HG03159 (cell line): Measurements from ENCODE around the gene DLGAP4.

Source experiments
- ATAC-seq: cut with Tn5 transposase; IDR thresholded peaks from one replicate; pipeline ENCODE4 v1.9.1; 2021; ENCODE audit warnings: mild to moderate bottlenecking, moderate library complexity; ENCODE audit not compliant: unreplicated experiment

The DLGAP4 gene

GRCh38 chr20:36306553-36307411 lies 643 bp downstream of the DLGAP4 start:
- ATAC-seq = no peak

DNA sequence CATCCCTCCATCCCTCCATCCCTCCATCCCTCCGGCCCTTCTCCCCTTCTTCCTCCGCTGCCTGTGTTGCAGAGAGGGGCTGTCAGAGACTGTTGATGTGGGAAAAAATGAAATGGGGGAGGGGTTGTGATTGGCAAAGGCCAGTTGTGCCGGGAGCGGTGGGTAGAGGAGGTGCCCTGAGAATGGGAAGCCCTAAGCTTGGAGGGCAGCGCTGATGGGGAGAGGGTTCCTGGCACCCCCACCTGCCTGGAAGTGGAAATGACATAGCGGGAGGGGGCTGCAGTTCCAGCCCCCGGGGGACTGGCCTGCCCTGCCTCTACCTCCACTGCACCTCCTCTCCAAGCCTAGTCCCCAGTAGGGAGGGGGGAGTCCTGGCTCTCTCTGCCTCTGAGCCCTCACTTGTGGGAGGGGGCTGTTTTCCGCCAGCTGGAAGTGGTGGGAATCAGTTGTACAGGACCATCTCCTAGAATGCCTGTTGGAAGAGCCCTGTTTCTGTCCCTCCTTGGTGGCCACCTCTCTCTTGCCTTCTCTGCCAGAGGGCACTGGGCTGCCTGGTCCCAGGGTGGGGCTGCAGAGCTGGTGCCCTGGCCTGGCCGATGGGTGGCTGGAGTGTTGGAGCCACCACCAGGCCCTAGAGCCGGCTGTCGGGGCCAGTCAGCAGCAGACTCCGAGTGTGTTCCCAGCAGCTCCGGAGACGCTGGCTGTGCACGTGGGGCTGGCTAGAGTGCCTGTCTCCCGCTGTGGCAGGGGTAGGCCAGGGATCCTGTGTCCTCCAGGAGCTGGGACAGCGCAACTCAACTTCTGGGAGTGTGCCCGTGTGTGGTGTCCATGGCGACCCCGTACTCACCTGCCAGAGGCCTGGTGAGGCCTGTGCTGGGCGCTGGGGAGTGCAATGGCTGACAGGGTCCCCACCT lies 1.5 kb downstream of the DLGAP4 start:
- no peak for ATAC-seq

DNA sequence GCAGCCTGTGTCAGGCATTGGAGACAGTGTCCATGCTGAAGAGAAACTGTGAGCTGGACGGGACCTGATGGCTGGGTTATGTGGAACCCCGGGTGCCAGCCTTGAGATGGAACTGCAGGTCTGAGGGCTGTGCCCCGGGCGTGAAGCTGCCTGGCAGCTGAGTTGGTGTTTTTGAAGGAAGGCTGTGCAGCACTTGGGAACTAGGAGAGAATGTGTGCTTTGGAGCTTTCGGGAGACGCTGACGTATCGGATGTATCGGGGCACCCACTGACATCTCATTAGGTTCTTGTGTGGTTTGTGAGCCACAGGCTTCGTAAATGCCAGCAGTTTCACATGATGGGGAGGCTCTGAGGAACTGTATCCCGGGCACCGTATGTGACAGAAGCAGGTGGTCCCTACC lies 2.2 kb downstream of the DLGAP4 start:
- ATAC-seq = no peak

DNA sequence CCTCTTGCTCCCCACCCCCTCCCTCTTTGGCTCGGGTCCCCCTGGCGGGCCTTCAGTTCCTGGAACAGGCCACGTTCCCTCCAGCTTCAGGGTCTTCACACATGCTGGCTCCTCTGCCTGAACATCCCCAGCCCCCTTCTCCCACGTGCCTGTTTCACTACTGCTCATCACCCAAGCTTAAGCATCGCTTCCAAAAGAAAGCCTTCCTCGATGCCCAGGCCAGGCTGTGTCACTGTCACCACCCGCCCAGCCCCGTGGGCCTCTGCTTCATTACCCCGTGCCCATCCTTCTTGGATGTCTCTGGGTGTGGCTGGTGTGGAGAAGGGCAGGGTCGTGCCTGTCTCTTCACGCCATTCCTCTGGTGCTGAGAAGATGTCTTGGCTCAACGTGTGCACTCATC lies 2.8 kb downstream of the DLGAP4 start:
- no peak for ATAC-seq

GRCh38 chr20:36309643-36310042 lies 3.5 kb downstream of the DLGAP4 start:
- ATAC-seq = no peak

DNA sequence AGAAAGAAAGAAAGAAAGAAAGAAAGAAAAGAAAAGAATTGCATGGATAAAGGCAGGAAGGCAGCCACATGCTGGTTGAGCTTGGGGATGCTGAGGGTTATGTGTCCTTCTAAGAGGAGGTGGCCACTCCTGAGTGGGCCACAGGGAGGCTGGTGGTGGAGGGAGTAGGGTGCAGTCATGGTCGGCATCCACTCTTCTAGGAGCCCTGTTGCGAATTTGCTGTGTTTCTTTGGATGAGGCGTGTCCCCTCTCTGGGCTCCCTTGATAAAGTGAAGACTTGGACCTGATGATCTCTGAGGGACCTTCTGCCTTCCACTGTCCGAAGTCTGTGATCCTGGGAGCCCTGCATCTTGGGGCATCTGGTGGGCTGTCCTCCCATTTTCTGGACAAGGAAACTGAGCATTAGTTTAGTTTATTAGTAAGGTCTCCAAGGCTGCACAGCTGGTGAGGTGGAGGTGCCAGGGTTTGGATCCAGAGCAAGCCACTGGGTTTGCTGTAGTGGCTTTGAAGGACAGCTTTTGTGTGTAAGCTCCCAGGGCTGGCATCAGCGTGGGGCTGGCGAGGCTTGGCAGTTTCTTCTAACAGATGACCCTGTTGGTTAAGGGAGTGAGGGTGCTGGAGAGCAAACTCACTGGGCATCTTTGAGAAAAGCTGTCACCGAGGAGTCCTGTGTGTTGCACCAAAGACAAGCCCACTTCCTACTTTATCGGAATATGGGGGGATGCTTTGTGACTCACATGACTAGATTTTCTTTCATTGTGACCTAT lies 4.3 kb downstream of the DLGAP4 start:
- ATAC-seq = no peak

DNA sequence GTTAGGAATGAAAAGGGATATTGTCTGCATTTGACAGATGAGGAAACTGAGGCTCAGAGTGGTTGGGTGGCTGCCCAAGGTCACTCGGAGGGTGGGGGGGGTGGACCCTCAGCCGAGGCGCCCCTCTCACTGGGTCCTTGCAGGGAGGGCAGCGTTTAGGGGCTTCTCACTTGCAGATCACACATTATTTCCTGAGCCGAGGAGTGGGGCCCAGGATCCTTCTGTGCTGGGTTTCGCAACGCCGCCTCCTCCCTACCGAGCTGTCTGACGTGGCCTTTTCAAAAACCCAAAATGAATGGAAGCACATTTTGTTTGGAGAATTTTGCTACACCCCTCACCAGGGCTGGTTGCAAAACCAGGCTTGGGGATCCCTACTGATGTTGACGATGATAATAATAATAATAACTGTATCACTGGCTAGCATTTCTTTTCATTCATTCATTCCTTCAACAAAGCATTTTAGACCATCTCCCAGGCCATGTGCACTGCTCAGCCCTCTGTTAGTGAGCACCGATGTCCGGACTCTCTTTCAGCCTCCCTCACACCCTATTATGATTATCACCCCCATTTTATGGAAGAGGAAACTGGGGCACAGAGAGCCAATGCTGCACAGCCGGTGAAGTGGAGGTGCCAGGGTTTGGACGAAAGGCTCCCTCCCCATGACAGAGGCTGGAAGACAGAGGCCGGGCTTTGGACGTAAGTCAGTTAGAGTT lies 5.2 kb downstream of the DLGAP4 start:
- ATAC-seq = no peak

DNA sequence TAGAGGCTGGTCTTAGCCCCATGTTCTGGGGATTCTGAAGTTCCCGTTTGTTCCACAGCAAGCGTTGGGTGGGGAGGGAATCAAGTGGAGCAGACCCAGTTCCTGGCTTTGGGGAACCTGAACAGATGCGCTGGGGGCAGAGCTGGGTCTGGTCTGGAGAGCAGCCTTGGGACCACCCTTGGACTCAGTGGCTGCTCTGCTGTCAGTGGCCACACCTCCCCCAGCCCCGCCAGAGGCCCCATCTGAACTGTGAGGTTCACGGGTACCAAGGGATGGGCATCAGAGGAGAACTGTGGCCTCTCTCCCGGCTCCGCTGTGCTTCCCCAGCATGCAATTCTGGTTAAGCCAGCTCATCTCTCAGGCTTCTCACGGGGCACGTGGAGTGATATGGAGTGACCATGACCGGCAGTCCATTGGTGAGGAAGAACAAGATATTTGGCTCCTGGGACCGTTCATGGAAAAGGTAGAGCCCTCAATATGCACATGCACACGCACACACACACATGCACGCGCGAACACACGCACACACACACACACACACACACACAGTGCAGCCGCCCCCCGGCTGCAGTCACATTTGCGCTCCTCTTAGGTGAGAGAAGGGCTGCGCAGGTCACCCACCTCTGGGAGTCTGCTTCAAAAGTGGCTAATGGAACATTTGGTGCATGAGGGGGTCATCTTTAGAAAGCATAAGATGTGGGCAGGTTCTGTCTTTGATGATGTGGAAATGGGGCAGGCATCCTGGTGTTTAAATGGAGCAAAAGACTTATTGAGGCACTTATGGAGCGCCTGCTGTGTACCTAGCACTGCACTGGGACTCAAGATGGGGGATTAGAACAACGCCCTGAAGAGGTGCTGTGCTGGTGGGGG lies 6.0 kb downstream of the DLGAP4 start:
- ATAC-seq = no peak

DNA sequence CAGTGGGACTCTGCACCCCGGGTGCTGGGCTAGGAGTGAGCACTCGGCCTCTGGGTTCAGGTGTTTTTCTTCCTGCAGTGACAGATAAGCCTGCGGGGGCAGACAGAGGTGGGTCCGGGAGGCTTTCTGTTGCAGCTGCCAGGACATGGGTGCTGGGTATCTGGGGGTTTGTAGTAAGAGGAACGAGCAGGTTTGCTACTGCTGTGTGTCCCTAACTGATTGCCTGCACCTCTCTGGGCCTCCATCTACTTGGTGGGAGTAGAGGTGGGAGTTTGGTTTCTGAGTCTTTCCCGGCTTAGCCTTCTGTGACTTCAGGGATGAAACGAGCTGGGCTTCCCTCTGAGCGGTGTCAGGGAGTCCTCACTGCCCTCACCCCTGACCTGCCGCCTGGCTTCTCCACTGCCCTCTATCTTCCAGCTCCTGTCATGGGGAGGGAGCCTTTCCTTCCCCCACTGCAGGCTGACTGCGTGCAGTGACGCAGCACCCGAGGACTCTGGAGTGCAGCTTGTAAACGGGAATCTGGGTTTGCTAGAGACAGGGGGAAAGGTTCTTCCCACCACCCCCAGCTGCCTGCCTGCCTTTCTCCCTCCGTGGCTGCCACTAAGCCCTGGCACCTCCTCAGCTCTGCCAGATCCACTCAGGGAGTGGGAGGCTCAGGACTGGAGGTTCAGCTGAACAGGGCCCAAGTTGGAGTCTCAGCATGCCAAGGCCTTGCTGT lies 6.7 kb downstream of the DLGAP4 start:
- ATAC-seq = no peak

- no peak for ATAC-seq
These were observed 7.3 kb downstream of the DLGAP4 start for GRCh38 chr20:36313476-36313875.

- no peak for ATAC-seq
These were observed 7.8 kb downstream of the DLGAP4 start for GRCh38 chr20:36313926-36314325.

- ATAC-seq = no peak
These were observed 8.8 kb downstream of the DLGAP4 start for GRCh38 chr20:36314734-36315544.

GRCh38 chr20:36315545-36316351 lies 9.6 kb downstream of the DLGAP4 start:
- ATAC-seq = no peak

DNA sequence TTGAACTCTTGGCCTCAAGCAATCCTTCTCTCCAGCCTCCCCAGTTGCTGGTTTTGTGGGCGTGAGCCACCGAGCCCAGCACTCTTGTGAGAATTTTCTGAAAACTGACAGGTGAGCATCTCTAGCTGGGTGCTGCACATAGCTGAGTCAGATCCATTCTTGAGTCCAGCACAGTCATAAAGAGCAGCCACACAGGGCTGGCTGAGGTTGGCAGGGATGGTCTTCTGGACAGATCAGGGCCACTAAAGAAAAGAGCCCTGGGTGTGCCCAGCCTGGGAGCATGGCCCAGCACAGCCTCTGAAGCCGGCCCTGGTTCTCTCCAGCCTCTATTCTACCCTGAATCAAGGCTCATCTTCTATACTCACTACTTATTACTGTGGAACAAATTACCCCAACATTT lies 11.5 kb downstream of the DLGAP4 start:
- no peak for ATAC-seq

- ATAC-seq = no peak
These were observed 12.0 kb downstream of the DLGAP4 start for GRCh38 chr20:36318166-36318565.

DNA sequence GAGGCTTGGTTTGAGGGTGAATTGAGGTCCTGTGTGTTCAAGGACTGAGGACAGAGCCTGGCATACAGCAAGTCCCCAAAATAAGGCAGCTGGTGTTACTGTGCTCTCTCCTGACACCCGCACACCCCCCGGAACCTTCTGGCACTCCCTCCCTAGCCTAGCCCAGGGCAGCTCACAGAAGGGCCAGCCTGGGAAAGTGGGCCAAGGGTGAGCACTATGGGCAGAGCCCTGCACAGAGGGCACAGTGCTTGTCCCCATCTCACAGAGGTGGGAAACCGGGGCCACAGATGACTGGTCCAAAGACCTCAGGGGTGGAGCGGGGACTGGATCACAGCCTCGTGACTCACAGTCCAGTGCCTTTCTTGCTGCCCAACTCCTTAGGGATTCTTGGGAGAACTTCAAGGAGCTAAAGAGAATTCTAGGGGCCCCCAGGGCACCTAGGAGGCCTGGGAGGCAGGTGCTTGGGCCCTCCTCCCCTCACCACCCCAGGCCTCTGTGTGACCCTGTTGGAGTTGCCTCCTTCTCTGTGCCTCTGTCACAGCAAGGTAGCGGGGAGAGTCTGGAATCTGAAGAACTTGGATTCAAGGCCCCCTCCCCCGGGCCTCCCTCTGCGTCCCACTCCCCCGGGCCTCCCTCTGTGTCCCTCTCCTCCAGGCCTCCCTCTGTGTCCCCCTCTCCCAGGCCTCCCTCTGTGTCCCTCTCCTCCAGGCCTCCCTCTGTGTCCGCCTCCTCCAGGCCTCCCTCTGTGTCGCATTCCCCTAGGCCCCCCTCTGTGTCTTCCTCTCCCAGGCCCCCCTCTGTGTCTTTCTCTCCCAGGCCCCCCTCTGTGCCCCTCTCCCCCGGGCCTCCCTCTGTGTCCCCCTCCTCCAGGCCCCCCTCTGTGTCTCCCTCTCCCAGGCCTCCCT lies 13.5 kb downstream of the DLGAP4 start:
- ATAC-seq = no peak
